ENCODE data around the gene C19orf44. TPM values are rescaled to one million over a fixed set of nuclear protein-coding genes. Genes with fewer than 3 reads are reported as not detected.

The C19orf44 gene
- total RNA-seq, 1 experiment from 2014 or later, result 2.5 TPM

DNA sequence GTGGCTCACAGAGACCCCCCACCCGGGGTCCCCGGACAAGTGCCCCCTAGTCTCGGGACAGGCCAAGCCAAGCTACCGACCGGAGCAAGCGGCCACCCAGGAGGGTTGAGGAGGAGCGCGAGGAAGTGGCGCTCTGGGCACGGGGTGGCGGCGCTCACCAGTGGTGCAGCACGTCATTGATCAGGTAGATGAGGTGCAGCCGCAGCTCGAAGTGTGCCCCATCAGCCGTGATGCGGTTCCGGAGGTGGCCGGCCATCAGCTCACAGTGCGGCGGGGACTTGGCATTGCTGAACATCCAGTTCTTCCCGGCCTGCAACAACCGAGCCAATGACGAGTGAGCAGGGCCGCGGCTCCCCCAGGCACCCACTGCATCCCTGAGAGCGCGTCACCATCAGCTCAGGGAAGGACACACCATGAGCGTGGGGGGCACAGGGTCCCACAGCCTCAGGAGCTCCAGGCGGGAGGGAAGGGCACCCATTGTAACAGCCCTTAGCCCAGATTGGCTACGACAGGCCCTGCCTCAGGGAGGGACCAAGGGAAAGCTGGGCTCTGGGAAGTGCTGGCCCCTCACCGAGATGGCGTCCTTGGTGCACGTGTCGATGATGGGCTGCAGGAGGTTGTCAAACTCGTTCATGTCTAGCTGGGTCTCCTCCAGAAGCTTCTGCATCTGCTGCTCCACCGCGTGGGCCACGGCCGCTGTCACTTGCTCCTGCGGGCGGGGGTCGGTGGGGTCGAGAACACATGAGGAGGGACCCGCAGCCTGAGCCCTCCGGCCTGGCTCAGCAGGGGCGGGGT lies 36.4 kb downstream of the C19orf44 start:
- Histone ChIP-seq H3K4me1 (ENCODE audit: insufficient read depth, low read length) (peaks cover 4% of the 10 kb centered on the region; the same call in 1 of the 2 replicates), H3K4me3 (ENCODE audit: low read length) (no peak overlapping the region), H3K36me3 (ENCODE audit: low read depth, low read length) (peaks cover 70% of the 10 kb centered on the region), H3F3A (ENCODE audit: low read length, unreplicated experiment) (no peaks in the 10 kb centered on the region), H3K9me2 (replicated peaks; ENCODE audit: low read length) (no peaks in the 10 kb centered on the region), H4K20me1 (ENCODE audit: low read length) (peaks cover 22% of the 10 kb centered on the region), H3K4me2 (ENCODE audit: low read length) (no peak overlapping the region), H2AFZ (ENCODE audit: low read length) (no peak overlapping the region), H3K9me3 (ENCODE audit: low read length) (no peaks in the 10 kb centered on the region), H3K9ac (ENCODE audit: low read length) (no peak overlapping the region), H3K27ac (ENCODE audit: low read length) (no peak overlapping the region), H3K79me2 (ENCODE audit: low read length) (peaks cover 26% of the 10 kb centered on the region), H3K27me3 (ENCODE audit: low read length) (no peaks in the 10 kb centered on the region)
- DNase-seq (no peak), ATAC-seq (no peak)
- CTCF ChIA-PET, result no interaction called here
- no TSS peak for BruUV-seq (replicated peaks)
- intact Hi-C loops (cut with micrococcal nuclease), result no loop called here
- TF ChIP-seq, protein P1, sequence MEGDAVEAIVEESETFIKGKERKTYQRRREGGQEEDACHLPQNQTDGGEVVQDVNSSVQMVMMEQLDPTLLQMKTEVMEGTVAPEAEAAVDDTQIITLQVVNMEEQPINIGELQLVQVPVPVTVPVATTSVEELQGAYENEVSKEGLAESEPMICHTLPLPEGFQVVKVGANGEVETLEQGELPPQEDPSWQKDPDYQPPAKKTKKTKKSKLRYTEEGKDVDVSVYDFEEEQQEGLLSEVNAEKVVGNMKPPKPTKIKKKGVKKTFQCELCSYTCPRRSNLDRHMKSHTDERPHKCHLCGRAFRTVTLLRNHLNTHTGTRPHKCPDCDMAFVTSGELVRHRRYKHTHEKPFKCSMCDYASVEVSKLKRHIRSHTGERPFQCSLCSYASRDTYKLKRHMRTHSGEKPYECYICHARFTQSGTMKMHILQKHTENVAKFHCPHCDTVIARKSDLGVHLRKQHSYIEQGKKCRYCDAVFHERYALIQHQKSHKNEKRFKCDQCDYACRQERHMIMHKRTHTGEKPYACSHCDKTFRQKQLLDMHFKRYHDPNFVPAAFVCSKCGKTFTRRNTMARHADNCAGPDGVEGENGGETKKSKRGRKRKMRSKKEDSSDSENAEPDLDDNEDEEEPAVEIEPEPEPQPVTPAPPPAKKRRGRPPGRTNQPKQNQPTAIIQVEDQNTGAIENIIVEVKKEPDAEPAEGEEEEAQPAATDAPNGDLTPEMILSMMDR (conservative IDR thresholded peaks at IDR 0.05; ENCODE audit: low read depth, low read length), result no peak
- TF ChIP-seq EZH2 (IDR thresholded peaks at IDR 0.05; ENCODE audit: low read length, unreplicated experiment) (no peak), EZH2phosphoT487 (IDR thresholded peaks at IDR 0.05; ENCODE audit: borderline replicate concordance, low read length) (no peak)
- POLR2A ChIA-PET (ENCODE audit: unreplicated experiment), result no interaction called here

DNA sequence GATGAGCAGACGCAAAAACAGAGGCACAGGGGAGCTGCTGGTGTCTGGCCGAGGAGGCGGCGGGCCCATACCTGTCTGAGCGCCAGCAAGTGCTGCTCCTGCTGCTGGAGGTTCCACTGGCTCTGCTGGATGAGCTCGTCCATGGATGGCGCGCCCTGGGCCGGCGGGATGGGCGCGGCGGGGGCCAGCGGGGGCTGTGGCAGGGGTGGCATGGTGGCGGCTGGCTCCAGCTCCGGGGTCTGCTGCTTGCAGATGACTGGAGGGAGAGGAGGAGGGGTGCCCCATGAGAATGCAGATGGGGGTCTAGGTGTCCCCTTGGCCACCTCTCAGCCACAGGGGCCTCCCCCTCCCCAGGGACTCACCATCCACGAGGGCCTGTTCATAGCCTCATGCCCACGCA lies 39.2 kb downstream of the C19orf44 start:
- H3K9me2 ChIP-seq (replicated peaks; ENCODE audit: low read length), result no peaks in the 10 kb centered on the region
- H2AFZ ChIP-seq (ENCODE audit: low read length), result no peak overlapping the region
- H3K36me3 ChIP-seq (ENCODE audit: low read depth, low read length), result peaks cover 70% of the 10 kb centered on the region
- no peak overlapping the region for H3K27ac ChIP-seq (ENCODE audit: low read length)
- H3K9me3 ChIP-seq (ENCODE audit: low read length), result no peaks in the 10 kb centered on the region
- DNase-seq (no peak), ATAC-seq (no peak)
- H3K4me2 ChIP-seq (ENCODE audit: low read length), result no peak overlapping the region
- peaks cover 34% of the 10 kb centered on the region for H4K20me1 ChIP-seq (ENCODE audit: low read length)
- peaks cover 5% of the 10 kb centered on the region; the same call in 1 of the 2 replicates for H3K4me1 ChIP-seq (ENCODE audit: insufficient read depth, low read length)
- no peaks in the 10 kb centered on the region for H3F3A ChIP-seq (ENCODE audit: low read length, unreplicated experiment)
- BruUV-seq (replicated peaks), result no TSS peak
- TF ChIP-seq, protein P1 (conservative IDR thresholded peaks at IDR 0.05; ENCODE audit: low read depth, low read length), result no peak
- TF ChIP-seq EZH2 (IDR thresholded peaks at IDR 0.05; ENCODE audit: low read length, unreplicated experiment) (no peak), EZH2phosphoT487 (IDR thresholded peaks at IDR 0.05; ENCODE audit: borderline replicate concordance, low read length) (no peak)
- POLR2A ChIA-PET (ENCODE audit: unreplicated experiment), result no interaction called here
- peaks cover 54% of the 10 kb centered on the region for H3K79me2 ChIP-seq (ENCODE audit: low read length)
- intact Hi-C loops (cut with micrococcal nuclease), result no loop called here
- CTCF ChIA-PET, result no interaction called here
- no peak overlapping the region for H3K4me3 ChIP-seq (ENCODE audit: low read length)
- no peaks in the 10 kb centered on the region for H3K27me3 ChIP-seq (ENCODE audit: low read length)
- H3K9ac ChIP-seq (ENCODE audit: low read length), result no peak overlapping the region

- ATAC-seq, result no peak
- Histone ChIP-seq H4K20me1 (ENCODE audit: low read length) (peaks cover 40% of the 10 kb centered on the region), H3K36me3 (ENCODE audit: low read depth, low read length) (peaks cover 64% of the 10 kb centered on the region), H3K9ac (ENCODE audit: low read length) (no peak overlapping the region), H3K4me2 (ENCODE audit: low read length) (no peak overlapping the region), H3K9me3 (ENCODE audit: low read length) (no peaks in the 10 kb centered on the region), H3K4me1 (ENCODE audit: insufficient read depth, low read length) (peaks cover 12% of the 10 kb centered on the region), H3K27ac (ENCODE audit: low read length) (no peak overlapping the region), H3K79me2 (ENCODE audit: low read length) (peaks cover 61% of the 10 kb centered on the region), H3F3A (ENCODE audit: low read length, unreplicated experiment) (no peaks in the 10 kb centered on the region), H2AFZ (ENCODE audit: low read length) (no peak overlapping the region), H3K9me2 (replicated peaks; ENCODE audit: low read length) (no peaks in the 10 kb centered on the region), H3K4me3 (ENCODE audit: low read length) (no peak overlapping the region), H3K27me3 (ENCODE audit: low read length) (no peaks in the 10 kb centered on the region)
- ChIA-PET POLR2A (ENCODE audit: unreplicated experiment) (no interaction called here), CTCF (no interaction called here)
- intact Hi-C loops (cut with micrococcal nuclease), result no loop called here
- no TSS peak for BruUV-seq (replicated peaks)
- no peak for DNase-seq
- no peak for TF ChIP-seq EZH2 (IDR thresholded peaks at IDR 0.05; ENCODE audit: low read length, unreplicated experiment)
- no peak for TF ChIP-seq EZH2phosphoT487 (IDR thresholded peaks at IDR 0.05; ENCODE audit: borderline replicate concordance, low read length)
- TF ChIP-seq, protein P1 (conservative IDR thresholded peaks at IDR 0.05; ENCODE audit: low read depth, low read length), result no peak
These were observed 39.9 kb downstream of the C19orf44 start for GRCh38 chr19:16536130-16536529.

Data from PC-3 (cell line).